HUES64 (cell line): ENCODE data around the gene DAND5.

Experiments
- H3K27ac ChIP-seq: 2 replicates; pipeline ENCODE4 v1.7.0; 2013; ENCODE audit warnings: low read depth, low read length, inconsistent platforms
- H3K27me3 ChIP-seq: 2 replicates; pipeline ENCODE4 v1.6.1; 2013; ENCODE audit warnings: mild to moderate bottlenecking, low read length; ENCODE audit not compliant: insufficient read depth
- H3K36me3 ChIP-seq: 2 replicates; pipeline ENCODE4 v1.6.1; 2013; ENCODE audit warnings: mild to moderate bottlenecking, low read length; ENCODE audit not compliant: insufficient read depth
- H3K4me1 ChIP-seq: 2 replicates; pipeline ENCODE4 v1.6.1; 2013; ENCODE audit warnings: mild to moderate bottlenecking, low read length, moderate library complexity; ENCODE audit not compliant: insufficient read depth
- H3K4me3 ChIP-seq: 2 replicates; pipeline ENCODE4 v1.5.1; 2013; ENCODE audit warnings: mild to moderate bottlenecking, low read length, moderate library complexity
- H3K9ac ChIP-seq: 2 replicates; pipeline ENCODE4 v1.6.1; 2013; ENCODE audit warnings: mild to moderate bottlenecking, low read depth, low read length
- H3K9me3 ChIP-seq: 2 replicates; pipeline ENCODE4 v1.6.1; 2013; ENCODE audit warnings: low read depth, low read length; ENCODE audit not compliant: insufficient read depth
- WGBS: fragments of 150-250, 120-280 bp; methylation state at CpG from one replicate; pipeline ENCODE4 v1.1.7; 2013; ENCODE audit warnings: missing lambda C conversion rate; 5-methylcytosine and 5-hydroxymethylcytosine counted together

The DAND5 gene

GRCh38 chr19:12997179-12997966, 28.0 kb downstream of the DAND5 start:
- H3K9me3 ChIP-seq: no peaks in the 10 kb centered on the region
- H3K9ac ChIP-seq: no peak overlapping the region
- no peaks in the 10 kb centered on the region for H3K4me1 ChIP-seq
- no peaks in the 10 kb centered on the region for H3K36me3 ChIP-seq
- 90% methylated on average over 25 of the region's 25 CpGs for WGBS
- peaks cover 92% of the 10 kb centered on the region for H3K27me3 ChIP-seq
- no peak overlapping the region for H3K27ac ChIP-seq
- no peak overlapping the region for H3K4me3 ChIP-seq

- Histone ChIP-seq H3K4me3 (no peak overlapping the region), H3K4me1 (no peaks in the 10 kb centered on the region), H3K27ac (no peak overlapping the region), H3K36me3 (no peaks in the 10 kb centered on the region), H3K9me3 (no peaks in the 10 kb centered on the region), H3K9ac (no peak overlapping the region), H3K27me3 (peaks cover 92% of the 10 kb centered on the region)
- 85% methylated on average over 32 of the region's 32 CpGs for WGBS
Observed at GRCh38 chr19:12997967-12998940, 28.9 kb downstream of the DAND5 start.

GRCh38 chr19:13001166-13001501, 31.8 kb downstream of the DAND5 start:
- Histone ChIP-seq H3K36me3 (no peaks in the 10 kb centered on the region), H3K27ac (no peak overlapping the region)

GRCh38 chr19:13001502-13002165, 32.3 kb downstream of the DAND5 start:
- Histone ChIP-seq H3K36me3 (no peaks in the 10 kb centered on the region), H3K27ac (no peak overlapping the region), H3K9me3 (no peaks in the 10 kb centered on the region), H3K27me3 (peaks cover 97% of the 10 kb centered on the region), H3K9ac (no peak overlapping the region), H3K4me1 (no peaks in the 10 kb centered on the region), H3K4me3 (no peak overlapping the region)
- WGBS: 88% methylated on average over 41 of the region's 41 CpGs

More at GRCh38 chr19:13001166-13001501, 31.8 kb downstream of the DAND5 start:
- no peak overlapping the region for H3K9ac ChIP-seq
- H3K9me3 ChIP-seq: no peaks in the 10 kb centered on the region
- no peaks in the 10 kb centered on the region for H3K4me1 ChIP-seq
- no peak overlapping the region for H3K4me3 ChIP-seq
- 87% methylated on average over 19 of the region's 19 CpGs for WGBS
- H3K27me3 ChIP-seq: peaks cover 97% of the 10 kb centered on the region

- WGBS: 76% methylated on average over 29 of the region's 29 CpGs
- Histone ChIP-seq H3K4me3 (no peak overlapping the region), H3K27me3 (peaks cover 97% of the 10 kb centered on the region), H3K9me3 (no peaks in the 10 kb centered on the region), H3K9ac (no peak overlapping the region), H3K36me3 (no peaks in the 10 kb centered on the region), H3K4me1 (no peaks in the 10 kb centered on the region), H3K27ac (no peak overlapping the region)
Observed at GRCh38 chr19:13002166-13002898, 33.0 kb downstream of the DAND5 start.

GRCh38 chr19:13003081-13003480, 33.7 kb downstream of the DAND5 start:
- Histone ChIP-seq H3K4me3 (no peak overlapping the region), H3K27ac (no peak overlapping the region), H3K36me3 (no peaks in the 10 kb centered on the region), H3K9me3 (no peaks in the 10 kb centered on the region), H3K27me3 (peaks cover 97% of the 10 kb centered on the region), H3K9ac (no peak overlapping the region), H3K4me1 (no peaks in the 10 kb centered on the region)
- WGBS: 91% methylated on average over 13 of the region's 15 CpGs

GRCh38 chr19:13004273-13004672, 34.9 kb downstream of the DAND5 start:
- no peaks in the 10 kb centered on the region for H3K36me3 ChIP-seq
- peaks cover 99% of the 10 kb centered on the region for H3K27me3 ChIP-seq
- no peak overlapping the region for H3K9ac ChIP-seq
- no peak overlapping the region for H3K27ac ChIP-seq
- H3K9me3 ChIP-seq: no peaks in the 10 kb centered on the region
- H3K4me3 ChIP-seq: no peak overlapping the region
- 83% methylated on average over 7 of the region's 7 CpGs for WGBS
- H3K4me1 ChIP-seq: no peaks in the 10 kb centered on the region

GRCh38 chr19:13005253-13005652, 35.9 kb downstream of the DAND5 start:
- Histone ChIP-seq H3K9ac (no peak overlapping the region), H3K27me3 (peaks cover 99% of the 10 kb centered on the region), H3K9me3 (no peaks in the 10 kb centered on the region), H3K27ac (no peak overlapping the region), H3K36me3 (no peaks in the 10 kb centered on the region), H3K4me1 (no peaks in the 10 kb centered on the region), H3K4me3 (no peak overlapping the region)
- WGBS: 80% methylated on average over 4 of the region's 4 CpGs

- Histone ChIP-seq H3K4me1 (no peaks in the 10 kb centered on the region), H3K27me3 (peaks cover 99% of the 10 kb centered on the region), H3K9me3 (no peaks in the 10 kb centered on the region), H3K4me3 (no peak overlapping the region), H3K27ac (no peak overlapping the region), H3K9ac (no peak overlapping the region), H3K36me3 (no peaks in the 10 kb centered on the region)
- 73% methylated on average over 12 of the region's 12 CpGs for WGBS
Observed at GRCh38 chr19:13005861-13006370, 36.5 kb downstream of the DAND5 start.

- Histone ChIP-seq H3K4me3 (no peak overlapping the region), H3K9me3 (no peaks in the 10 kb centered on the region), H3K36me3 (no peaks in the 10 kb centered on the region), H3K9ac (no peak overlapping the region), H3K27me3 (peaks cover 99% of the 10 kb centered on the region), H3K27ac (no peak overlapping the region), H3K4me1 (no peaks in the 10 kb centered on the region)
- 79% methylated on average over 28 of the region's 28 CpGs for WGBS
Observed at GRCh38 chr19:13006431-13007281, 37.3 kb downstream of the DAND5 start.
